GM19372 (cell line): ENCODE measurements around the gene DNAJB4.

Source experiments
- ATAC-seq: cut with Tn5 transposase; IDR thresholded peaks from one replicate; pipeline ENCODE4 v1.9.1; 2021; ENCODE audit warnings: mild to moderate bottlenecking, low read depth, moderate library complexity; ENCODE audit not compliant: unreplicated experiment

Gene DNAJB4

DNA sequence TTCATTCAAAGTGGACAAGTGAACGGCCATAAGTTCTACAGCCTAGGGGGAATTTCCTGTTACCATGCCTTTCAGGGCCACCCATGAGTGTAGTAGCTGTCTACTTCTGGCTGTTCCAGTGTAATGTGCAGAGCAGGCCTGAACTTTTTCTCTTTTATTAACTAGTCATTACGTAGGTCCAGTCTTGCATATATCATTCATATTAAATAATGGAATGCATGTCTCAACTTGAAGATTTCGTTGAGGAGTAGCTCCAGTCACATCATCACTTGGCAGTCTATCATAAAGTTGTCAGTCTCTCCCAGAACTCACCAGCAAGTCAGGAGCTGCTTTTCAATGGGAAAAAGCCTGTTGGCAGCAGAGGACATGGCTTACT lies 29.0 kb downstream of the DNAJB4 start:
- no peak for ATAC-seq

DNA sequence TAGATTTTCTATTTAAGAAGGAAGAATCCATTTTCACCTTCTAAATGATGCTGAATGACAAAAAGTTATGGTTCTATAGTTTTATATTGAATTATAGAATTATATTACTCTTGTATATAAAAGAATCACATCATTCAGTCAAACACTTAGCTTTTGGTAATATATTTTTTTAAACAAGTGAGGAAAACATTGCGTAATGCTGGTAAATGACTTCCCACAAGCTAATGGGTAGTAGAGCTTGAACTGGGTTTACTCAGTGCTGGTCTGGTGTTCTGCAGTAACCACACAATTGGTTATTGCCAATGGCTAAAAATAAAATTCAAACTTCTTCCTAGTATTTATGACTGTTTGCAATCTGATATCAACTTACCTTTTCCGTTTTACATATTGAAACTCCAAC lies 30.4 kb downstream of the DNAJB4 start:
- ATAC-seq = no peak

DNA sequence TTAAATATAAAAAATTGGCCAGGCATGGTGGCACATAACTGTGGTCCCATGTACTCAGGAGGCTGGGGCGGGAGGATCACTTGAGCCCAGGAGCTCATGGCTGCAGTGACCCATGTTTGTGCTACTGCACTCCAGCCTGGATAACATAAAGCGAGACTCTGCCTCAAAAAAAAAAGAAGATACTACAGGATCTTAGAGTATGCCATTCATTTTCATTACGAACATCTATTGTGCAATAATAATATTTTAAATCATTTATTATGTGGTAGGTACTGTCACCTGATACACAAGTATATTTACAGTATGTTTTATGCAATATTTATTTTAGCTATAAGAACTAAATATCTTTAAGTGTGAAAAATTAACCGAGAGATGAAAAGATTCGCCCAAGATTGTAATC lies 31.7 kb downstream of the DNAJB4 start:
- no peak for ATAC-seq

DNA sequence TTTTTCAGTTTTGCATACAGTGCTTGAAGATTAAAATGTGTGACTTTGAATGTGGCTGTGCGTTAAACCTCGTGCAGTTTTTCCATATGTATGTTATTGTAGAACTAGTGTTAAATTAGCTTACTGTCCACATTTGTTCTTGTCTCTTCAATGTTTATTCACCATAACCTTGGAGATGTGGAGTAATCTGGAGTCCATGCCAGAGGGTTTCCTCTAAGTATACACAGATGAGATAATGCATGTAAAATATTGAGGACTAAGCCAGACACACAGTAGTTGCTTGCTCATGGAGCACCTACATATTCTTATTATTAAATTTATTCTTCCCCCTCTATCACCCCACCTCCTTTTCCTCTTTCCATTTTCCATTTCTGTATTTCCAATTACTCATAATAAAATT lies 33.3 kb downstream of the DNAJB4 start:
- no peak for ATAC-seq

DNA sequence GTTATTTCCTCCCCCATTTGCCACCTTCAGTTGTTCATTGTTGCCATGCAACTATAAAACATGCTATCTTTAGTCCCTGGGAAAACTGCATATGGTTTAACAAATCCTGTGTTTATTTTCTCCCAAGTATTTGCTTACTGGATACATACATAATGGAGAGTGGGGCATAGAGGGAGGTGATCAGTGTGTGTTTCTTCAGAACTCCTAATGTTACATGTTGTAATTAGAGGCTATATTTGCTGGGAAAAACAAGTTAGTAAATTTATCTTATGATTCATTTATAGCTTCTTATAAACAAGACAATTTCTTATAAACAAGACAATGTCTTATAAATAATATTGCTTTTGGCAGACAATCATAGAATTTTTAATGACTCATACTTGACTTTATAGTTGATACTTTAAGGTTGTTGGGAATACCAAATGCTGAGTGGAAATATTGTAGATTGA lies 33.8 kb downstream of the DNAJB4 start:
- no peak for ATAC-seq

DNA sequence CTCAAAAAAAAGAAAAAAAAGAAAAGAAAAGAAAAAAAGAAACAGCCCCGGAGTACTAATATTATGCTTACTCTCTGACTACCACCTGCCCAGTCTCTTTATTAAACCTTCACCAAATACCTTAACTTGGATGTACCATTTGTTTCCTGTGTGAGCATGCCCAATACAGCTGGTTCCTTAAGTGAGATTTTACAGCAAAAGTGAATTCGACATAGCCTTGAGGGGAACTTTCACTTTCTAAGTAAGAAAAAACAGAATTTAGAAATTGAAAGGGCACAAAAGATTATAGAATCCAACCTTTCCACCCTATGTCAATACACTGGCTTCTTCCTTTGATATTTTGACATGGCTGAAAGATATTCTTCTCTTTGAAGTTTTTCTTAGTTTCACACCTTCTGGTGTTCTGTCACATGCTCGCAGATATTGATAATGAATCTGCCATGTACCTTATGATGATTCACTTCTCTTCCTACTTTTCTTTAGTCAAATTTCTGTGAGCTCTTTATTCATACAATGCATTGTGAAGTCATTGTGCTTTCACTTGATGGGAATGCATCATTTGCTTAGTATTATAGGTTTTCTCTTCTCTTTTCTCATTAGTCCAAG lies 35.8 kb downstream of the DNAJB4 start:
- ATAC-seq = no peak

DNA sequence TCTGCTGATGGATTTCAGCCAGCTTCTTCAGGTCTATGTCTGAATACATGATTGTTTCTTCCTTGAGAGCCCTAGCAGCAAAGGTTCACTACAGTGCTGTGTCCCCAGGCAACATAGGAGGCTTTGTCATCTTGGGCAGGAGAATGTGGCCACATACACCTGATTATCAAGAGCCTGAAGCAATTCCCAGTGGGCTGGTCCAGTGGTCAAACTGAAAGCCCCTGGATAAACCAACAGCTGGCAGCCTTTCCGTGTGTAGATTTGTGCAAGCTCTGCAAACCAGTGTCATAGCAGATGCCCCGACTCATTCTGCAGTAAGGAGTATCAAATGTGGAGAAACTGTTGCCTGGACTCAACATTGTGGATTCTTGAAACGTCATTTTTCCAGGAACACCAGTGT lies 38.7 kb downstream of the DNAJB4 start:
- ATAC-seq = no peak

DNA sequence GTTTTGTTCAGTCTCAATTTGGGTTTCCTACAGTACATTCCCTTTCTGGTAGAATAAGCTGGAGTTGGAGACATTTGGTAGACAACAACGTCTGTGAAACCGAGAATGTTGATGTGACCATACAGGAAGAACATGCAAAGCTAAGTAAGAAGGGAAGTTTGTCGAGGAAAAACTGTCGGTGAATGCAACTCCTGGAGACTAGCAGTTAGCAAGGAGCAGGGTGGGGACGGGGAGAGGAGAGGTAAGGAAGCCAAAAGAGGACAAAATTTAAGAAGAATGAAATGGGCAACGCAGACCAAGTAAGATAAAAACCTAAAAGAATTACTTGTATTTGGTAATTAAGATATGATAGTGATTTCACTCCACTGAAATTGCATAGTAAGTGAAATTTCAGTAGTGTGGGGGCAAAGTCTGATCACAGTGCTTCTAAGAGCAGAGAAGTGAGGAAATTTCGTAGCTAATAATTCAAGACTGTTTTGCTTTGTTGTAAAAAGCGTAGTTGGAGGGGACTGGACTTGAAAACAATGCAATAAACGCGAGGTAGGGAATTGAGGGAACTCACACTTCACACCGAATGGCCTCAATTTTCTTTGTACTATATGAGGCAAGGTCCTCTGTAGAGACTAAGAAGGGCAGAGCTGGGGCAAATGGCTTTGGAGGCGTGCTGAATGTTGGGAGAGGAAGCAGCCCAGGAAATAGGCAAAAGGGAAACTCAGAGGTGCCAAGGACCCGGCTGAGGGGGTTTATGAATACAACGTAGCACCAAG lies 40.2 kb downstream of the DNAJB4 start:
- ATAC-seq = no peak

DNA sequence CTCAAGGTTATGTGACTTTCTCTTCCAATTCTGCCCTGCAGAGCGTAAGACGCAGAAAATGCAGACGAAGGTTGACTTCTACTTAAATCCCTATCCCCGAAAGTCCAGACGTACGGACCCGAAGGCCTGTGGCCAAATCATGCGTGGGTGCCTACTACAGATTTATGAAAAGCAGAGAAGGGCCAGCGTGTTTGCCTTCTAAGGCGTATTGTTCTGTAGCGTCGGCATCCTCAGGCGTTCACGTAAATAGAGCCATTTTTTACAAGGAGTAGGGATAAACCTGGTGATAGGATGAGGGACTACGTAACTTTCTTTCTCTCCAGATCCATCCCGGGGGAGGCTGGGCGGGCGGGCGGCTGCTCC lies 40.8 kb downstream of the DNAJB4 start:
- peak; percentile 18 for ATAC-seq

DNA sequence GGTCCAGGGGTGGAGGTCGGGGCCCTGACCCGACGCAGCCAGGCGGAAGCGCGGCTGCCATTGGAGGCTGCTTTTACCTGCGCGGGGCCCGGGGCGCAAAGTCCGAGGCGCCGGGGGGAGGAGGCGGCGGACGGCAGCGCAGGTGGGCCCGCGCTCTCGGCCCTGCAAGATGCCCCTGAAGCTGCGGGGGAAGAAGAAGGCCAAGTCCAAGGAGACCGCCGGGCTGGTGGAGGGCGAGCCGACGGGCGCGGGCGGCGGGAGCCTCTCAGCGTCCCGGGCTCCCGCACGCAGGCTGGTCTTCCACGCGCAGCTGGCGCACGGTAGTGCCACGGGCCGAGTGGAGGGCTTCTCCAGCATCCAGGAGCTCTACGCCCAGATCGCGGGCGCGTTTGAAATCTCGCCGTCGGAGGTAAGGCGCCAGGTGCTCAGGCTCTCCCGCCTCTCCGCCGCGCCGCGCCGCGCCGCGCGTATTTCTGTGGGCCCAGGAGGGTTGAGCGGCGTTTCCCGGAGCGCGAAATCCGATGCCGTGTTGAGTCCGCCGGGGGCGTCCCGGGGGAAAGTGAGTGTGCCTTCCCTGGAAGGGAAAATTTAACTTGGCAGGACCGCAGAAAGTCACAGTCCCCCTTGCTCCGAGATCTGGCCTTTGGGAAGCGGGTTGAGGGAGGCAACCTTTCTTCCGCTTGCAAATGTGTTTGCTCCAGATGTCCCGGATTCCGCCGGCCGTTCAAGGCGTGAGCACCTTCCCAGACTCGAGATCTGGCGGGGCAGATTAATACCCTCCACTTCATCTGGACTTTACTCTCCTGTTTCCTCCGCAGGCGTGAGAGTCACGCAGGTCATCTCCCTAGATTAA lies 41.4 kb downstream of the DNAJB4 start, which contains the start of gene GIPC2:
GIPC2 (plus strand) TSS at position 41 of the 853 bp plus-strand sequence; CDS start at position 170, 129 bp downstream.
- ATAC-seq = peak; percentile 45

DNA sequence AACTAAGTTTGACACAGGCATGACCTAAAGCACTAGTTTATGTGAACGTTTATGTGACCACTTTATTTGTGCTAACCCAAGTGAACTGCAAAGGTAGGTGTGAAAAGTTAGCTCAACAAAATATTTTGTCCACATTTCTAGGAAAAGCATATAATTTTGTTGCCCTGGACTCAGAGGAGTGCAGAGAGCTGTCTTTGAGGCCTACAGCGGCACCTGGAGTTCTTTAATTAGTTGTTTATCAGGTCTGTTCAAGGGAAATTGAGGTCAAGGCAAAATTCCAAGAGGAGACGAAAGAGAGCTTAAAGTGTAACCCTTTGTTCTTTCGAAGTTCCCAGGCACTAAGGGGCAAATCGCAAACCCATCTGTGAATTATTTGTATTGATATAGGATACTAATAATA lies 42.4 kb downstream of the DNAJB4 start:
- no peak for ATAC-seq

DNA sequence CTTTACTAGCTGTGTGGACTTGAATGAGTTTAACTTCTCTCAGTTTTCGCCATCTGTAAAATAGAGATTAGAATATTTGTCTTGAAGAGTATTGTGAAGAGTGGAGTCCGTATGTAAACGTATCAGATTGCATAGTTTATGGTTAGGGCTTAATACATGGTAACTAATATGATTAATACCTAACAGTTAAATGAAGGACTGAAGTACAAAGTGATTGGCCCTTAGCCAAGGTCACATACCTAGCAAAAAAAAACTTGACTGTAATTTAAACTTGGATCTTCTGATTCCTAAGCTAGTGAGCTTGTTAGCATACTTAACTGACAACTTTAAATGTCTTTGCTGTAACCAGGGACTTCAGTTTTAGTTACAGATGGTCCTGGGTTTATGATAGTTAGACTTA lies 42.9 kb downstream of the DNAJB4 start:
- ATAC-seq = no peak

DNA sequence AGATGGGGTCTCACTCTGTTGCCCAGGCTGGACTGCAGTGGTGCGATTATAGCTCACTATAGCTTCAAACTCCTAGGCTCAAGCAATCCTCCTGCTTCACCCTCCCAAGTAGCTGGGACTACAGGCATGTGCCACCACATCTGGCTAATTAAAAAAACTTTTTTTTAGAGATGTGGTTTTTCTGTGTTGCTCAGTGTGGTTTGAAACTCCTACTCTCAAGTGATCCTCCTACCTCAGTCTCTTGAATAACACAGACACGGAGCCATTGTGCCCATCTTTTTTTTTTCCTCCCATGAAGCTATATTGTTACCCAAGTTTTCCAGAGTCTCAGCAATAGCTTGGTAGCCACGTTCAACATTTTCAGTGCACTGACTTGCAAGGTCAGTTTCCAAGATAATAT lies 43.7 kb downstream of the DNAJB4 start:
- no peak for ATAC-seq

DNA sequence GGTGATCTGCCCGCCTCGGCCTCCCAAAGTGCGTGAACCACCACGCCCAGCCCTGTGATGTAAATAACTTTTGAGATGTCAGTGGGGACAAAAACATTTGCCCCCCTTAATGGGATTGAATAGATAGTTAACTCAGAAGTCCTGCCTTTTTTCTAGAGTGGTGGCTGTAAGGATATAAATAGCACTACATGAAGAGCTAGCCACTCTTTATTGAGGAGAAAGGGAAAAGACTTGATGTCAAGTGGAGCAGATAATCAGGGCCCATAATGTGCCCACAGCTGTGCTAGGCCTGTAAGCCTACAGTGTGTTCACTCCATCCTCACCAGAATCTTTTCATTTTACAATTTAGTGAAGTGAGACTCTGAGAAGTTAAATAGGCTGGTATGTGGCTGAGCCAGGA lies 44.7 kb downstream of the DNAJB4 start:
- no peak for ATAC-seq

DNA sequence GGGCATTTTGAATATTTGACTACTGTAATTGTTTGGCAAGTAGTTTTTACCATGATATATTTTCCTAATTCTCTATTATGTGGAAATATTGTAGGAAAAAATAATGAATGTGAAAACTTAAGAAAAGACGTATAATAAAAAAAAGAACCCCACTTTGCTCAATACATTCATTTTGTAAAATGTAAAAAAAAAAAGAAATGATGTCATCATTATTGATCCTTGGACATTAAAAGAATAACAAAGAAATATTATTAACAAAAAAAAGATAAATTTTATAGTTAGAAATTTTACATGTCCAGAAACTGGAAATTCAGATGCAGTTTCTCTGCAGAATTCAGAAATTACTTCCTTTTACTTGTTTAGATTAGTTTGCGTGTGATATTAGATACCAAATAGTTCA lies 46.3 kb downstream of the DNAJB4 start:
- ATAC-seq = no peak

DNA sequence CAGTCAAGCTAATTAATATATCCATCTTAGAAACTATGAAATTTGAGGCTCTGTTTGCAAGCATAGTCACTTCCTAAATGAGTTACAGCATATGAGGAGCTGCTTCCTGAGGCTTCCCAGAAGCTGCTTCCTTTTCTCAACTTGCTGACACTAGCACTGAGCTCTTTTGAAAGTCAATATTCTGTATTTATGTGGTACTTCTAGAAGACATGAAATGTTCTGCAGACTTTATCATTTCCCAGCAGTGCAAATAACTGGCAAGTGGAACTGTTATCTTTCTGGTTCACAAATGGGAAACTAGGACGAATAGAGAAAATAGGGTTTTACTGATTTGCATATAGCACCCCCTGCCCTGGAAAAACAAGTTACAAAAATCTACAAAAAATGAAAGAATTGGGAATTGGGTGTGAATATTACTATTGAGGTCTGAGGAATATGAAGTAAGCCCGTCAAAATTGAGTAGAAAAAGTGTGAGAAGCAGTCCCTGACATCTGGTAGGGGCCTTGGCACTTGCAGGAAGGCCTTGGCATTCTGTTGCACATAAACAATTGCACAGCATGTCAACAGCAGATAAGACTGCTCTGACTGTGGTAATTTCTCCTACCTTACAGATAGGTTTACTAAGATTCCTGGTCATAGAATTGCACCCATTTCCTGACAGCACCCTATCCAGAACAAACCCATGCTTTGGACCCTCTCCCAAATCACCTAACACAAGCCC lies 48.1 kb downstream of the DNAJB4 start:
- ATAC-seq = no peak

DNA sequence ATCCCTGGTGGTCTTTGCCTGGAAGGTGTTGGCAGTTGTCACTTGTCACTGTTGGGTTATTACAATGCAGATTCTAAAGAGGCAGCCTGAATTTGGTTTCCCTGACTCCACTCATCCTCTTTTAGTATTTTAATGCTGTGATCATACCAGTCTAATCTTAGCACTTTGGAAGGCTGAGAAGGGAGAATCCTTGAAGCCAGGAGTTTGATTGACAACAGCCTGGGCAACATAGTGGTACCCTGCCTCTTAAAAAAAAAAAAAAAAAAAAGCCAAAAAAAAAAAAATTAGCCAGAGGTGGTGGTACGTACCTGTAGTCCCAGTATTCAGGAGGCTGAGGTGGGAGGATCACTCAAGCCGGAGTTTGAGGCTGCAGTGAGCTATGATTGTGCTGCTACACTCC lies 48.8 kb downstream of the DNAJB4 start:
- ATAC-seq = no peak

DNA sequence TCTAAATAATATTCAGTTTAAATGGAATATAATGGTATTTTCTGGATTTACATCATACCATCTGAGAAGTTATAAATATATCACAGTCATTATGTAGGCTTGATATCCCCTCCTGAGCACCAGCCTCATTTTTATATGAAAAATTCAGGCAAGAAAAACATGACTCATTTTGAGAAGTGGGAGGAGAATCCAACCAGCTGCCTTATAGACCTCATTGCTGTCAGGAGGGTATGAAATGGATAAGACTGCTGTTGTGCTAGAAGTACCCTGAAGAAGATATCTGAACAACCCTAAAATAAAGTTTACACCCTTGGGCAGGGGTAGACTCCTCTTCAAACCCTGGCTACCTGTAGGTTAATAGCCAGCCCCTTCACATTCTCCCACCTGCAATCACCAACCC lies 49.8 kb downstream of the DNAJB4 start:
- ATAC-seq = no peak

DNA sequence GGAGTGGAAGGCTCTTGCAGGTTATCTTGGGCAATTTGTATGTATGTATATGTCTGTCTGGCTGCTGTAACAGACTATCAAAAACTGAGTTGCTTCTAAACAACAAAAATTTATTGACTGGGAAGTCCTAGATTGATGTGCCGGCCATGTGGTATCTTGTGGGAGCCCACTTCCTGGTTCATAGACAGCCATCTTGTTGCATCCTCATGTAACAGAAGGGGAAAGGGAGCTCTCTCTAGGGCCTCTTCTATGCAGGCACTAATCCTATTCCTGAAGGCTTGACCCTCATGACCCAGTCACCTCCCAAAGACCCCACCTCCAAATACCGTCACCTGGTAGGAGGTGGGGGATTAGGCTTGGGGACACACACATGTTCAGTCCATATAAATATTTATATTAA lies 50.2 kb downstream of the DNAJB4 start:
- ATAC-seq = no peak

DNA sequence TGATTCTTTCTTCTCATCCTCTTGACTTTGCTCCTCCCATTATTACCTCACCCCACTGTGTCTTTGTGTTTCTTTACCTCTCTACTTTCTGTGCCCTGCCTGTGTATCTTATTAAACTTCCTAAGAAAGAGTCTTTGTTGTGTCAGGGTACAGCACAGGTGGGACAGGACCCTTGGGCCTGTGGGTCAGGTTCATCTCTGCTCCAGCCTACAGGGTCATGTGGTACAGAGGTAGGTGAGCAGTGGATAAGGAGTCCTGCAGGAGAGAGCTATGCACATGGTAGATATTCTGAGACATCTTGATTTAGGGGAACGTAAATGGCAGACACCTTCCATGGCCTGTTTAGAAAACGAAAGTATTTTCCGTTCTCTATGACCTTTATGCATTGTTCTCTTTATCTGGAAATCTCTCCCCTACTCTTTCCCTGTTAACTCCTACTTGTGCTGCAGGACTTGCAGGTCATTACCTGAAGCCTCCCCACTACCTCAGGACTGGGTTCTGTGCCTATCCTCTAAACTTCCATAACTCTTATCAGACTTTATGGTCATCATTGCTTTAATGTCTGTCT lies 50.9 kb downstream of the DNAJB4 start:
- no peak for ATAC-seq
